ENCODE results near the gene DGCR2.
"Not testable (repeated sequence)": the region's sequence is repeated elsewhere in the genome, so short reads cannot be mapped to it uniquely, and the experiment has no call there.

Gene DGCR2

DNA sequence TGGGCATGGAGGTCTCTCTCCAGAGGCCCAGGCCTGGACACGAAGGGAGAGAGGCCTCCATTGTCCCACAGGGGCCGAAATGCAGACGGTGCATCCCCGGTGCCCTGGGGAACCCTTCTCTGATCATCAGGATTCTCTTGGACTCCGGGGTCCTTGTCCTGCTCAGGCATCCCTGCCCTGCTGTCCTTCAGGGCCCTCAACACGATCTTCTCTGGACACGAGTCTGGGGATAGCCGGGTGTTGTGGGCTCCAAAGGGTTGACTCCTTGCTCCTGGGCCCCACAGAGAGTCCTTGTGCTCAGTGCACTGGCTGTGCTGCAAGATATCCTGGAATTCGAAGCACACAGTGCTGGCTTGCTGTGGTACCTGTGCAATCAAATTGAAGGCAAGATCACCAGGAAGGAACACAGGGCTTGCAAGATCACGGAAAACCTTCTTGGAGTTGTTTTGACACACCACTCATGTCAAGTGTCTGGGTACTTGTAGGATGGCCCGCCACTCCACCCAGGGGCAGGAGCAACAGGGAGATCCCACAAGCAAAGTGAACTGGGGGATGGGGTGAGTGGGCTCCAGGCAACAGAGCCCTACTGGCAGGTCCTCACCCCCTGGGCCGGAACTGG is 124.8 kb downstream of the DGCR2 start:
- DNase-seq, result no peak

DNA sequence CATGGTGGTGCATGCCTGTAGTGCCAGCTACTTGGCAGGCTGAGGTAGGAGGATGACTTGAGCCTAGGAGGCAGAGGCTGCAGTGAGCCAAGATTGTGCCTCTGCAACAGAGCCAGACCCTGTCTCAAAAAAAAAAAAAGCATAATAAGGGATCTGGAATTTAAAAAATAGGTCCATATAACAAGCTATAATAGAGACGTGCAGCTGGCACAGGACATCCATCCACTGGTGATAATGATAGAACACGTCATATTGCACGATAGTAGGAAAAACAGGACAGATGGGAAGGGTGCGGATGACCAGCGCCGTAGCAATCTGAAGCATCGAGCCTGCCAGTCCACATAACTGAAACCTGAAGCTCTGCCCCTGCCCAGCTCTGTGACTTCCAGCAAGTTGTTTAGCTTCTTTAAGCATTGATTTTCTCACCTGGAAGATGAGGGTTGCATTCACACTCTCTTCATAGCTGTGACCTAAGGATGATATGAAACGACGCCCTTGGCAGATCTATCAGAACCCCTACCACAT is 125.8 kb downstream of the DGCR2 start:
- no peak for DNase-seq

DNA sequence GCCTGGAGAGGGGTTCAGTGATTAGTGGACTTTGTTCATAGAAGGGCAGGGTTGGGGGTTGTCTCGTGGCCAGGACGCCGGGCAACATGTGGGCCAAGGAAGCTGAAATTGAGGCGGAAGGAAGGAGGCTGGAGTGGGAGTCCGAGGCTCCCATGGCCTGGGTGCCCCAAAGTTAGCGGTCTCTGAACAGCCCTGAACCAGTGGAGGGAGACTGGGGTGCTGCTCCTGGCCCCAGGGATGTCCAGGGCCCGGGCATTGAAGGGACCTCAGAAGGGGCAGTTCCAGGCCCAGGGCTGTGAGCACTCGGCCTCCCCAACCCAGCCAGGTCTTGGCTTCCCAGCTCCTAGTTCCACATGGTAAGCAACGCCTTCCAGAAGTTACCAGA is 126.9 kb downstream of the DGCR2 start:
- DNase-seq, result no peak

DNA sequence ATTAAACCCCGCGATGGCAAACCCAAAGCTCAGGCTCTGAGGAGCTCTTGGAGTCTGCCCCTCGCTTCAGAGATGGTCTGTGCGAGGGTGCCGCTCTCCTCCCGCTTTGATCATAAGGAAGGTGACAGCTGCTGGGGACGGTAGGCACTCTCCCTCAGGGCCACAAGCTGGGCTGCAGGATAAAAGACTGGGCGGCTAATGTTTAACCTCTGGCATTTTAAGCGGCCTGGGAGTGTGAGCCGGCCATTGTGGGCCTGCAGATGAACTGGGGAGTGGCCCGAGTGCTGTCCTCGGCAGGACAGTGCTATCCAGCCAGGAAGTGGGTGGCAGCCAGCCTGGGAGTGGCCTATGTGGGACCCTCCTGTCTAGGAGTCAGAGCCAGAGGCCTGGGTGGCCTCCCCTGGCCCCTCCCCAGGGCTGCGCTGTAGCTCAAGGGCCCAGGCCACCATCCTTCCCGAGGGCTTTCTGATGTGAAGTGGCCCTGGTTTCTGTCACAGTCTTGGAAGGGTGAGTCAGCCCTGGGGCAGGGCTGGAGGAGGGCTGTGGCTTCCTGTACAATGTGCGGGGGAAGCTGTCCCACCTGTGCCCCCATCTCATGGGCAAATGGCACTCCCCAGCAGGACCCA is 127.4 kb downstream of the DGCR2 start:
- DNase-seq, result no peak

DNA sequence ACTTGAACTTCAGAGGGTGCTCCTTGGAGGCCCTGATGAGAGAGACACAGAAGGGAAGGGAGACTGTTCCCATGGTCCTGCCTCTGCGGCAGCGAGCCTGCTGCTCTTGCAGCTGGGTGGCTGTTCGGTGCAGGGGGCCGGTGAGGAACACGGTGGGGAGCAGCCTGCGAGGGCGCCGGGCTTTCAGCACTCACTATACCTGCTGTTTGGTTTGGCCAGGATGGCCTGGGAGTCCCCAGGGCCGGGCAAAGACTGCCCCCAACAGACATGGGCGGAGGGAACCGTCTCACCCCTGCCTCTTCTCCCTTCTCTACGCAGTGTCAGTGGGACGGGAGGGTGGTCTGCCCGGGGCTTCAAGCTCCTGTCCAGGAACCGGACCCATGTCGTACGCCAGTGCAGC is 128.2 kb downstream of the DGCR2 start:
- no peak for DNase-seq

DNA sequence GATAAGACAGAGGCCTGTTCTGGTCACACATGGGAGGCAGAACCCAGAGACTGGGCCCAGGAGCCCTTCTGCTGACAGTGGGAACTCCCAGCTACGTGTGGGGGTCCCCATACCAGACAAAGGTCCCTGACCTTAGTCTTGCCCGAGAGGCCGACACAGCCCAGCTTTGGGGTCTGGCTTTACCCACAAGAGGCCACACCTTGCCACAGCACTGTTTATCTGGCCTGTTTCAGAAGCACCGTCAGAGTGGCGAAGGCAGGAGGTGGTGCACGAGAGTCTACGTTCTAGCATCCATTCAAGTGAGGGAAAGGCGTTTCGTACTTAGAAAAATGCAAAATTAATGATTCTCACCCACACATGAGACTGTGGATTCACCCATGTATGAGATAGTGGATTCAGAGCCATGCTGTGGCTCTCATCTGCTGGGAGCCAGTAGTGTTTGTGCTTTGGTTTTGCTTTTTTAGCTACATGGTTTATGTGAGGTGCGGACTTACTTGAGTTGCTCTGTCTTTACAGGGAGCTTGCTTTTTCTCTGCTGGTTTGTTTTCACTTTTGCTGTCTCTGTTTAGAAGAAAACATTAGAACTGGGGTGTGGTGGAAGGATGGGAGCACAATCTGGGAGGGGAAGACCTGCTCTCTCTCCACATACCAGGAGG is 129.5 kb downstream of the DGCR2 start:
- DNase-seq, result no peak

DNA sequence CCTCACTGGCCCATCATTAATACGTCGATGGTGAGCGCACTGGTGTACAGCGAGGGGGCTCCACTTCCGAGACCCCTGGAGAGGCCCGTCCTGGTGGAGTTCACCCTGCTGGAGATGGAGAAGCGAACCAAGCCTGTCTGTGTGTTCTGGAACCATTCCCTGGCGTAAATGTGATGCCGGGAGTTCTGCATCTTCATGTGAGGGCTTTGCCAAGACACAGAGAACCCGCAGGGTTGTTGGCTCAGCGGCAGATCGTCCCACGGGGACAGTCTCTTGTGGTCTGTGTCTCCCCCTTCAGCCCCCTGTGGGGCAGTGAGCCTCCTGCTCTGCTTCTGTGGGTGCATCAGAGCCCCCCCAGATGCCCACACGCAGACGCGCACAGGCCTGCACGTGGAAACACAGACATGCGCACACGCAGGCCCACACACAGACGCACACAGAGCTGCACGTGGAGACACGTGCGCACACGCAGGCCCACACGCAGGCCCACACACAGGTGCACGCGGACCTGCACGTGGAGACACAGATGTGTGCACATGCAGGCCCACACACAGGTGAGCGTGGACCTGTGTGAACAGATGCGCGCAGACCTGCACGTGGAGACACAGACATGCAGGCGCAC is 130.3 kb downstream of the DGCR2 start:
- no peak for DNase-seq

DNA sequence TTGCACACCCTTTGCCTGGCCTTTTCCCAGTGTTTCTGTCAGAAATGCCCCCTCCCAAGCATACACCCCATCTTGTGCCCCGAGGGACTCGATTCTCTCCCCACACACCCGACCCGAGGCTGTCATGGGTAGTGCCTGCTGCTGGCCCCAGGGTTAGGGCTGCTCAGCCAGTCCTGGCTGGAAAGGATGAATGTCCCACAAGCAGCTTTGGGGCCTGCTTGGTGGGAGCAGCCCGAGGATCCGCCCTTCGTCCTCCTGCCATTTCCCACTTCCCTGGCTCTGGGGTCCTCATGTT is 131.1 kb downstream of the DGCR2 start:
- no peak for DNase-seq

DNA sequence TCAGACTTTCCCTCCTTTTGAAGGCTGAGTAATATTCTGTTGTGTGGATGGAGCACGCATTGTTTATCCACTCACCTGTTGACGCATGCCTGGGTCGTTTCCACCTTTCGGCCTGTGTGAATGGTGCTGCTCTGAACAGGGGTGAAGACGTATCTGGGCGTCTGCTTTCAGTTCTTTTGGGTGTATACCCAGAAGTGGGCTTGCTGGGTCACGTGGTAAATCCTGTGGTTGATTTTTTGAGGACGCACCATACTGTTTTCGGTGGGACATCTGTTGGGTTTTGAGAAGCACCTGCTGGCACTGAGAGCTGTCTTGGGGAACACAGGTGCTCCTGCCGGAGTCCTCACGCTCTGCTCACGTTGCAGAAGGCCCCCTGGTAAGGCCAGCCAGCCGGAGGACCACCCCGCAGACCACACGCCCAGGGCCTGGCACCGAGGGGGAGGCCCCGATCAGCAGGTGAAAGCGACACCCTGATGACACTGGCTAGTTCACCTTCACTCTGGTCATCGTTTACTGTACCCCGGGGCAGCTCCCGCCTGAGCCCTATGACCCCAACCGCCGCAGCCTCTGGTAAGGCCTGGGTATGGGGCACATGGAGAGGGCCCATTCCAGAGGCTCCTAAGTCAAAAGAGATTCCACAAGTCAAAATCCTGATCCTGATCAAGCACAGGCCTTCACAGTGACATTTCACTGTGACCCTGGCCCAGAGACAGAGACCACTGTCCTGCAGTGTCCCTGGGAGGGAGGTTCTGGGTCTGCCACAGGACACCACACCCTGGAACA is 131.7 kb downstream of the DGCR2 start:
- DNase-seq, result no peak

DNA sequence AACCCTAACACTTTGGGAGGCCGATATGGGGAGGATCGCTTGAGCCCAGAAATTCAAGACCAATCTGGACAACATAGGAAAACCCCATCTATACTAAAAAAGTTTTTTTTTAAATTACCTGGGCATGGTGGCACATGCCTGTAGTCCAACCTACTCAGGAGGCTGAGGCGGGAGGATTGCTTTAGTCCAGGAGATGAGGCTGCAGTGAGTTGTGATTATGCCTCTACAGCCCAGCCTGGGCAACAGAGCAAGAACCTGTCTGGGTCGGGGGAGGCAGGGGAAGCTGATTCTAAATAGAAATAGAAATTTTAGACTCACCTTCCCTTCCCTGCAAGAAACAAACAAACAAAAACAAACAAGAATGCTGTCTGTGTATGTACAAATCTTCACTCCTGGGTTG is 133.3 kb downstream of the DGCR2 start:
- no peak for DNase-seq

DNA sequence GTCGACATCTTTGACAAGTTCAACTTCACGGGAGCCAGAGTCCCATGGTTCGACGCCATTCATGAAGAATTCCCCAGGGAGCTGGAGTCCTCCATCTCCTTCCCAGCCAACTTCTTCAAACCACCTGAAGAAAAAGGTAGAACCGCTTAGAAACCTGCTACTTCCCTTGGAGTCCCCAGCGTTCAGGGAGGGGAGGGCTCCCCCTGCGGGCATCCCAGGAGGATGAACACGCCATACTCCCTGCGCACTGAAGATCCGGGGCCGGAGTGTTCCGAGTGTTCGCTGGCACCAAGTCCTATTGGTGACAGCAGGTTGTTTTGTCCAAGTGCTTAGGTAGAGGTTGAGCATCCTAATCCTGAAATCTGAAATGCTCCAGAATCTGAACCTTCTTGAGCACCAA is 134.4 kb downstream of the DGCR2 start:
- no peak for DNase-seq

DNA sequence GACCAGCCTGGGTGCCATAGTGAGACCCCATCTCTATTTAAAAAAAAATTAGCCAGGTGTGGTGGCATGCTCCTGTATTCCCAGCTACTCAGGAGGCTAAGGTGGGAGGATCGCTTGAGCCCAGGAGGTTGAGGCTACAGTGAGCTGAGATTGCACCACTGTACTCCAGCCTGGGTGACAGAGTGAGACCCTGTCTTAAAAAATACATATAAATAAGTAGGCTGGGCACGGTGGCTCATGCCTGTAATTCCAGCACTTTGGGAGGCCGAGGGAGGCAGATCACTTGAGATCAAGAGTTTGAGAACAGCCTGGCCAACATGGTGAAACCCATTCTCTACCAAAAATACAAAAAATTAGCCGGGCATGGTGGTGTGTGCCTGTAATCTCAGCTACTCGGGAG is 135.1 kb downstream of the DGCR2 start:
- not testable (repeated sequence) for DNase-seq
